Astrocyte of the spinal cord (primary cell): ENCODE data around the gene TMEM107.

Experiments
- DNase-seq: peaks from one replicate; pipeline ENCODE4 v3.0.0; 2011; ENCODE audit warnings: low read depth, low spot score
- H3K4me3 ChIP-seq: 2 replicates; pipeline ENCODE4 v1.5.1; 2011; ENCODE audit warnings: low read depth, mild to moderate bottlenecking, low read length, moderate library complexity
- CTCF ChIP-seq: IDR thresholded peaks from 2 replicates; pipeline ENCODE4 v1.5.1; 2012; ENCODE audit warnings: low read depth, mild to moderate bottlenecking, low read length, inconsistent platforms
- in situ Hi-C: cut with HindIII; loops from 2 replicates; pipeline ENCODE4 v1.10.0; 2017; ENCODE audit warnings: low sequenced_read_pairs

The TMEM107 gene

GRCh38 chr17:8155996-8156245 lies 20.3 kb downstream of the TMEM107 start:
- in situ Hi-C loops = no loop called here
- DNase-seq = no peak
- no peak for TF ChIP-seq CTCF
- peak overlapping the region; percentile 73 for H3K4me3 ChIP-seq

- TF ChIP-seq CTCF = no peak
- H3K4me3 ChIP-seq = peak overlapping the region; percentile 73
- no peak for DNase-seq
- in situ Hi-C loops = no loop called here
These were observed 20.8 kb downstream of the TMEM107 start for GRCh38 chr17:8155231-8155995.

- in situ Hi-C loops = no loop called here
- DNase-seq = no peak
- no peak for TF ChIP-seq CTCF
- peak overlapping the region; percentile 73 for H3K4me3 ChIP-seq
These were observed 21.5 kb downstream of the TMEM107 start for GRCh38 chr17:8154608-8155155.

- TF ChIP-seq CTCF = no peak
- DNase-seq = peak; percentile 100
- in situ Hi-C loops = no loop called here
- H3K4me3 ChIP-seq = peak overlapping the region; percentile 73
These were observed 22.1 kb downstream of the TMEM107 start for GRCh38 chr17:8153957-8154607.

- DNase-seq = peak; percentile 97
- in situ Hi-C loops = no loop called here
- peak overlapping the region; percentile 36 for H3K4me3 ChIP-seq
These were observed 22.6 kb downstream of the TMEM107 start for GRCh38 chr17:8153525-8153956.

GRCh38 chr17:8153031-8153451 lies 23.1 kb downstream of the TMEM107 start:
- no peak for DNase-seq
- in situ Hi-C loops = no loop called here
- no peak for TF ChIP-seq CTCF
- H3K4me3 ChIP-seq = peak overlapping the region; percentile 93

More at GRCh38 chr17:8153525-8153956, 22.6 kb downstream of the TMEM107 start:
- TF ChIP-seq CTCF = no peak
